CD4-positive, CD25-positive, alpha-beta regulatory T cell (primary cell): ENCODE data around the gene WNT7A. TPM values are rescaled to one million over a fixed set of nuclear protein-coding genes. Genes with fewer than 3 reads are reported as not detected.

Source experiments
- polyA plus RNA-seq, 4 donors: library from polyadenylated mRNA; unstranded; fragments of 300-500 nt; fragmentation: Illumina TruSeq; gene quantifications; one replicate each; pipeline ENCODE4 v1.2.3, GENCODE V29; 2021
- total RNA-seq: library from RNA; stranded (reverse); gene quantifications from one replicate; pipeline ENCODE4 v1.2.3, GENCODE V29; 2022

WNT7A gene
- total and polyA plus RNA-seq, 5 donors from 2014 or later: 0.34 to 2.5 (median 1.1) TPM; not detected in 1

Other genes with a start within 250 kb of the WNT7A start
- gene CHCHD4, start 244.8 kb upstream of the WNT7A start, total RNA-seq: 3.6 TPM
- 10 to 100 TPM; 10.3 to 21.1 (median 16.5) TPM for gene CHCHD4, start 244.8 kb upstream of the WNT7A start, polyA plus RNA-seq
- gene TMEM43, start 245.0 kb upstream of the WNT7A start, total RNA-seq: 50.2 TPM
- 10 to 100 TPM; 73.7 to 81.0 (median 76.3) TPM for gene TMEM43, start 245.0 kb upstream of the WNT7A start, polyA plus RNA-seq